Right atrium auricular region (tissue), 2 donors: Measurements from ENCODE around the gene ZNHIT3. TPM values are rescaled to one million over a fixed set of nuclear protein-coding genes. Genes with fewer than 3 reads are reported as not detected.

Experiments
- DNase-seq: peaks from one replicate; pipeline ENCODE4 v3.0.0-alpha.2; 2019; ENCODE audit warnings: low spot score
- H3K27ac ChIP-seq, 2 donors: fragments of 200-600 bp; sonication (generic); 1 replicate in 1 of 2; 2 replicates in 1 of 2; pipeline ENCODE4 v1.5.1; 2016 to 2019
- H3K27me3 ChIP-seq, 2 donors: fragments of 200-600 bp; sonication (generic); one replicate each; pipeline versions ENCODE4 v1.5.1 to v1.6.0; 2017 to 2019
- H3K36me3 ChIP-seq: fragments of 200-600 bp; sonication (generic); one replicate; pipeline ENCODE4 v1.5.1; 2016
- H3K4me1 ChIP-seq, 2 donors: fragments of 200-600 bp; sonication (generic); one replicate each; pipeline versions ENCODE4 v1.5.1 to v1.6.0; 2017 to 2019
- H3K4me3 ChIP-seq, 2 donors: fragments of 200-600 bp; sonication (generic); 1 replicate in 1 of 2; 2 replicates in 1 of 2; pipeline ENCODE4 v1.5.1; 2017 to 2019; ENCODE audit warnings: mild to moderate bottlenecking in 1 of 2, moderate library complexity in 1 of 2
- H3K9me3 ChIP-seq, 2 donors: fragments of 200-600 bp; sonication (generic); one replicate each; pipeline ENCODE4 v1.5.1; 2019
- total RNA-seq, 2 donors: library from RNA; depleted of rRNA; stranded (reverse); fragments of >200 nt; gene quantifications; one replicate each; pipeline ENCODE4 v1.1.0, GENCODE V29; 2016
- TF ChIP-seq, protein P1 (sequence below), 2 donors: fragments of 200-600 bp; sonication (generic); IDR thresholded peaks; one replicate each; pipeline ENCODE4 v1.5.1; 2019; ENCODE audit warnings: antibody characterized with exemption in 2 of 2

Gene ZNHIT3
- total RNA-seq, 2 donors from 2014 or later, result 16.4 to 17.6 TPM

DNA sequence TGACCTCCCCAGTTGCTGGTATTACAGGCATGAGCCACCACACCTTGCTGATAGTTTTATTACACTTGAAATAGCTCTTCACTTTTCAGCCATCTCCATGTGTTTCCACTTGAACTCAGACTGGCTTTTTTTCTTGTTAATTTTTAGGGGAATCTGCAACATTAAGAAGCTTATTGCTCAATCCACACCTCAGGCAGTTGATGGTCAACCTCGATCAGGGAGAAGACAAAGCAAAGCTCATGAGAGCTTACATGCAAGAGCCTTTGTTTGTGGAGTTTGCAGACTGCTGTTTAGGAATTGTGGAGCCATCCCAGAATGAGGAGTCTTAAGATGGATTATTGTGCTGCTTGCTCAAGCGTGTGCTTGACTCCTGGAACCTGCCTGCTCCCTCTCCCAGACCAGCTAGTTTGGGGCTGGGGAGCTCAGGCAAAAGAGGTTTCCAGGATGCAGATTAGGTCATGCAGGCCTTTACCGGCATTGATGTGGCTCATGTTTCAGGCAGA, 8.6 kb downstream of the ZNHIT3 start:
- Histone ChIP-seq H3K9me3 (no peaks in the 10 kb centered on the region), H3K4me3 (no peak overlapping the region), H3K4me1 (no peaks in the 10 kb centered on the region), H3K27me3 (no peaks in the 10 kb centered on the region), H3K27ac (no peak overlapping the region), H3K36me3 (peaks cover 67% of the 10 kb centered on the region)
- TF ChIP-seq, protein P1, sequence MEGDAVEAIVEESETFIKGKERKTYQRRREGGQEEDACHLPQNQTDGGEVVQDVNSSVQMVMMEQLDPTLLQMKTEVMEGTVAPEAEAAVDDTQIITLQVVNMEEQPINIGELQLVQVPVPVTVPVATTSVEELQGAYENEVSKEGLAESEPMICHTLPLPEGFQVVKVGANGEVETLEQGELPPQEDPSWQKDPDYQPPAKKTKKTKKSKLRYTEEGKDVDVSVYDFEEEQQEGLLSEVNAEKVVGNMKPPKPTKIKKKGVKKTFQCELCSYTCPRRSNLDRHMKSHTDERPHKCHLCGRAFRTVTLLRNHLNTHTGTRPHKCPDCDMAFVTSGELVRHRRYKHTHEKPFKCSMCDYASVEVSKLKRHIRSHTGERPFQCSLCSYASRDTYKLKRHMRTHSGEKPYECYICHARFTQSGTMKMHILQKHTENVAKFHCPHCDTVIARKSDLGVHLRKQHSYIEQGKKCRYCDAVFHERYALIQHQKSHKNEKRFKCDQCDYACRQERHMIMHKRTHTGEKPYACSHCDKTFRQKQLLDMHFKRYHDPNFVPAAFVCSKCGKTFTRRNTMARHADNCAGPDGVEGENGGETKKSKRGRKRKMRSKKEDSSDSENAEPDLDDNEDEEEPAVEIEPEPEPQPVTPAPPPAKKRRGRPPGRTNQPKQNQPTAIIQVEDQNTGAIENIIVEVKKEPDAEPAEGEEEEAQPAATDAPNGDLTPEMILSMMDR (IDR thresholded peaks at IDR 0.05), result no peak
- no peak for DNase-seq

DNA sequence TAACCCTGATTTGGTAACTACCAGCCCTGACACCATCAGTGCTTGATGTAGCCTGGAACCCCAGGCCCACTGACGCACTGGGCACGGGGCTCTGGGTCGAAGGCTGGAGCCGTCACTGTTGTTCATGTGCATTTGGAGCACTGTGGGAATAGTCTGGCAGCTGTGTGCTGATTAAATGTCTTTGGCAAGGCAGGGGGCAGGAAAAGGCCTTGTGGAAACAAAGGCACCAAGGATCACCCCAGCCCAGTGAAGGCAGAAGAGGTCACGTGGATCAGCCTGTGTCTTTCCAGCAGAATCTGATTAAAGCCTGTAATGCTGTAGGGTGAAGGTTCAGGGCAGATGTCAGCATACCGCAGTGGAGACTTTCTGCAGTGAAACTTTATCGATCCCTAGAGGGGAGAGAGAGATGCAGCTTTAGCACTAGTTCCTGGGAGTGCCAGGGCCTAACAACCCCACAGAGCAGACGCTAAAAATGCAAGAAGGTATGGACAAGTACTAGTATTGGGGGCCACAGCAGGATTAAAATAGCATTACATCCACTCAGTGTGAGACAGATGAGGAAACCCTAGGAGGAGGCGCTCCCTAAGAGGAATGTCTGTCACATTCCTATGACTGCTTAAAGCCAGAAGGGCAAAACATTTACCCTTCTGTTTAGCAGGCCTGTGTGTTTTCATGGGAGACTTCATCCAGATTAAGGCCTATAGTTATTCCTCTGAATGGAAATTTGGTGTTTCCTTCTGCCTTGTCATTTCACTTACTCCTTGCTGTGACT, 9.7 kb downstream of the ZNHIT3 start:
- Histone ChIP-seq H3K36me3 (peaks cover 67% of the 10 kb centered on the region), H3K9me3 (no peaks in the 10 kb centered on the region), H3K27me3 (no peaks in the 10 kb centered on the region), H3K4me1 (no peaks in the 10 kb centered on the region), H3K4me3 (no peak overlapping the region), H3K27ac (no peak overlapping the region)
- DNase-seq, result no peak
- TF ChIP-seq, protein P1 (IDR thresholded peaks at IDR 0.05), result no peak

DNA sequence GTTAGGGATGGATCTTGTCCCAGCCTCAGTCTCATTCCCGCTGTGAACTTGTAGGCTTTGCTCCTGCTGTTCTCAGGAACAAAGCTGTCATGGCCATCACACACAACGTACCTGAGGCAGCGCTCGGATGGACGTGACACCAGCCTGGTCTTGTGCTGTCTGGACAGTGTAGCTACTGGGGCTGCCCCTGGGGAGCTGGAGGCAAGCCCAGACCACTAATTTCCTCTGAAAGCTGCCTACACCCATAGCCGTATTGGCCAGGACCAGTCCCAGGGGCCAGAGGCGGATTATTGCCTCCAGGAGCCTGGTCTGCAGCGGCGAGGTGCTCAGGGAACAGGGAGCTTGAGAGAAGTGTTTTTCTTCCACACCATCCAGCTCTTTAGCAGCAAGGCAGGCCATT, 11.7 kb downstream of the ZNHIT3 start:
- Histone ChIP-seq H3K27ac (no peak overlapping the region), H3K4me3 (no peak overlapping the region), H3K9me3 (no peaks in the 10 kb centered on the region), H3K27me3 (no peaks in the 10 kb centered on the region), H3K4me1 (no peaks in the 10 kb centered on the region), H3K36me3 (peaks cover 61% of the 10 kb centered on the region)
- no peak for DNase-seq
- TF ChIP-seq, protein P1 (IDR thresholded peaks at IDR 0.05), result no peak

- H3K27ac ChIP-seq, result no peak overlapping the region
- H3K27me3 ChIP-seq, result no peaks in the 10 kb centered on the region
- DNase-seq, result no peak
- peaks cover 56% of the 10 kb centered on the region for H3K36me3 ChIP-seq
- H3K4me1 ChIP-seq, result no peaks in the 10 kb centered on the region
- H3K9me3 ChIP-seq, result no peaks in the 10 kb centered on the region
- no peak overlapping the region for H3K4me3 ChIP-seq
- TF ChIP-seq, protein P1 (IDR thresholded peaks at IDR 0.05), result no peak
Observed at GRCh38 chr17:36498560-36499300, 12.2 kb downstream of the ZNHIT3 start.

- H3K9me3 ChIP-seq, result no peaks in the 10 kb centered on the region
Observed at GRCh38 chr17:36500745-36501225, 14.3 kb downstream of the ZNHIT3 start.

More at GRCh38 chr17:36500745-36501225, 14.3 kb downstream of the ZNHIT3 start:
- Histone ChIP-seq H3K27me3 (no peaks in the 10 kb centered on the region), H3K27ac (no peak overlapping the region), H3K4me3 (no peak overlapping the region), H3K4me1 (no peaks in the 10 kb centered on the region), H3K36me3 (peaks cover 52% of the 10 kb centered on the region)
- TF ChIP-seq, protein P1 (IDR thresholded peaks at IDR 0.05), result no peak
- DNase-seq, result no peak
